HUES48 (cell line): ENCODE results near the gene ACADVL.

ENCODE experiments used
- H3K27ac ChIP-seq: one replicate; pipeline ENCODE4 v1.7.0; 2013; ENCODE audit warnings: low read depth, low read length, inconsistent platforms
- H3K27me3 ChIP-seq: 2 replicates; pipeline ENCODE4 v1.6.1; 2013; ENCODE audit warnings: mild to moderate bottlenecking, low read length; ENCODE audit not compliant: control insufficient read depth, insufficient read depth
- H3K36me3 ChIP-seq: 2 replicates; pipeline ENCODE4 v1.6.1; 2013; ENCODE audit warnings: low read length; ENCODE audit not compliant: control insufficient read depth, insufficient read depth
- H3K4me1 ChIP-seq: 2 replicates; pipeline ENCODE4 v1.6.1; 2013; ENCODE audit warnings: mild to moderate bottlenecking, low read length; ENCODE audit not compliant: control insufficient read depth, insufficient read depth
- H3K4me3 ChIP-seq: 2 replicates; pipeline ENCODE4 v1.5.1; 2013; ENCODE audit warnings: mild to moderate bottlenecking, low read depth, low read length
- H3K9ac ChIP-seq: 2 replicates; pipeline ENCODE4 v1.6.1; 2013; ENCODE audit warnings: mild to moderate bottlenecking, low read depth, low read length, moderate library complexity
- H3K9me3 ChIP-seq: 2 replicates; pipeline ENCODE4 v1.6.1; 2013; ENCODE audit warnings: low read length; ENCODE audit not compliant: control insufficient read depth, insufficient read depth

Gene ACADVL

DNA sequence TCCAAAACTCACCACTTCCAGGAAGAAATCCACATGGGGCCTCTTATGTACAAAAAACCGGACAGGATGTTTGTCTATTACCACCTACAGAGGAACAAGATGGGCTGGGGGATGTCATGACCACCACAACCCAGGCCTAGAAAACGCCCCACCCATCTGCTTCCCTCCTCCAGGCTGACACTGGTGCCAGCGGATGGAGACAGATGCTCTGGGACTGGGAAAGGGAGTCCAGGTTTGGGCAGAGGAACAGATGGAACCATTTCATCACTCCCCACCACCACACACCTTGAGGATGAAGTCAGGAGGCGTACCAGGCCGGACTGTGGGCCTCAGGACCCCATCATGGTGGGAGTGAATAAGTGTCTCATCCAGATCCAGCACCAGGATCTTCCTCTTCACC is 27.0 kb downstream of the ACADVL start:
- Histone ChIP-seq H3K27ac (no peak overlapping the region), H3K36me3 (peaks cover 31% of the 10 kb centered on the region)

GRCh38 chr17:7248796-7249195 is 29.1 kb downstream of the ACADVL start:
- Histone ChIP-seq H3K4me3 (no peak overlapping the region), H3K9ac (no peak overlapping the region), H3K27me3 (no peaks in the 10 kb centered on the region), H3K36me3 (peaks cover 33% of the 10 kb centered on the region), H3K9me3 (no peaks in the 10 kb centered on the region), H3K27ac (no peak overlapping the region), H3K4me1 (peaks cover 15% of the 10 kb centered on the region)

More for the DNA sequence above, 27.0 kb downstream of the ACADVL start:
- Histone ChIP-seq H3K9me3 (no peaks in the 10 kb centered on the region), H3K9ac (no peak overlapping the region), H3K4me1 (peaks cover 12% of the 10 kb centered on the region), H3K4me3 (no peak overlapping the region), H3K27me3 (no peaks in the 10 kb centered on the region)

- H3K27me3 ChIP-seq = no peaks in the 10 kb centered on the region
- H3K36me3 ChIP-seq = peaks cover 32% of the 10 kb centered on the region
- H3K27ac ChIP-seq = no peak overlapping the region
- H3K9ac ChIP-seq = no peak overlapping the region
- H3K4me1 ChIP-seq = peaks cover 15% of the 10 kb centered on the region
- H3K9me3 ChIP-seq = no peaks in the 10 kb centered on the region
- no peak overlapping the region for H3K4me3 ChIP-seq
Measured at GRCh38 chr17:7249214-7249613, 29.5 kb downstream of the ACADVL start.

DNA sequence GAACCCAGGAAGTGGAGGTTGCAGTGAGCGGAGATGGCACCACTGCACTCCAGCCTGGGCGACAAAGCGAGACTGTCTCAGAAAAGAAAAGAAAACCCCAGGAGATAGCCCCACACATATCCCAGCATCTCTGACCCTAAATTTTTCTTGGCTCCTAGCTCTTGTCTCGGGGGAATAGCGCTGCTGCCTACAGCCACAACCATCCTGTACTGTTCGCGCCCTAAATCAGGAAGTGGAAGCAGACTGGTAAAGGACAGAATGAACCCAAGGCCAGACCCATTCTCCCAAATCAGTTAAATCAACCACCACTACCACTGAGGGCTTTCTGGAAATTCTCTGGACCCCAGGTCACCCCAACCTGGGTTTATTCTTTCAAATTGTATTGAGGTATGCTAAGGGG is 30.1 kb downstream of the ACADVL start:
- peak overlapping the region; percentile 83 for H3K4me3 ChIP-seq
- H3K27ac ChIP-seq = no peak overlapping the region

GRCh38 chr17:7250695-7251627 is 31.2 kb downstream of the ACADVL start:
- Histone ChIP-seq H3K27me3 (no peaks in the 10 kb centered on the region), H3K4me3 (peak overlapping the region; percentile 83), H3K4me1 (peaks cover 15% of the 10 kb centered on the region), H3K36me3 (peaks cover 35% of the 10 kb centered on the region), H3K9ac (peak overlapping the region; percentile 58), H3K9me3 (no peaks in the 10 kb centered on the region), H3K27ac (peak overlapping the region; percentile 99)

More for the DNA sequence above, 30.1 kb downstream of the ACADVL start:
- Histone ChIP-seq H3K36me3 (peaks cover 32% of the 10 kb centered on the region), H3K9me3 (no peaks in the 10 kb centered on the region), H3K4me1 (peaks cover 15% of the 10 kb centered on the region), H3K9ac (no peak overlapping the region), H3K27me3 (no peaks in the 10 kb centered on the region)

GRCh38 chr17:7251661-7252175 is 32.0 kb downstream of the ACADVL start, which contains the start of gene CTDNEP1:
Gene CTDNEP1, minus strand, starts transcription at chr17:7251734. Its CDS starts 438 bp downstream, at chr17:7251296.
- peaks cover 35% of the 10 kb centered on the region for H3K36me3 ChIP-seq
- H3K9ac ChIP-seq = peak within 1 kb of the TSS; percentile 89
- H3K27ac ChIP-seq = peak within 1 kb of the TSS; percentile 99
- H3K27me3 ChIP-seq = no peaks in the 10 kb centered on the region
- no peaks in the 10 kb centered on the region for H3K9me3 ChIP-seq
- H3K4me1 ChIP-seq = peaks cover 15% of the 10 kb centered on the region
- H3K4me3 ChIP-seq = peak within 1 kb of the TSS; percentile 83

DNA sequence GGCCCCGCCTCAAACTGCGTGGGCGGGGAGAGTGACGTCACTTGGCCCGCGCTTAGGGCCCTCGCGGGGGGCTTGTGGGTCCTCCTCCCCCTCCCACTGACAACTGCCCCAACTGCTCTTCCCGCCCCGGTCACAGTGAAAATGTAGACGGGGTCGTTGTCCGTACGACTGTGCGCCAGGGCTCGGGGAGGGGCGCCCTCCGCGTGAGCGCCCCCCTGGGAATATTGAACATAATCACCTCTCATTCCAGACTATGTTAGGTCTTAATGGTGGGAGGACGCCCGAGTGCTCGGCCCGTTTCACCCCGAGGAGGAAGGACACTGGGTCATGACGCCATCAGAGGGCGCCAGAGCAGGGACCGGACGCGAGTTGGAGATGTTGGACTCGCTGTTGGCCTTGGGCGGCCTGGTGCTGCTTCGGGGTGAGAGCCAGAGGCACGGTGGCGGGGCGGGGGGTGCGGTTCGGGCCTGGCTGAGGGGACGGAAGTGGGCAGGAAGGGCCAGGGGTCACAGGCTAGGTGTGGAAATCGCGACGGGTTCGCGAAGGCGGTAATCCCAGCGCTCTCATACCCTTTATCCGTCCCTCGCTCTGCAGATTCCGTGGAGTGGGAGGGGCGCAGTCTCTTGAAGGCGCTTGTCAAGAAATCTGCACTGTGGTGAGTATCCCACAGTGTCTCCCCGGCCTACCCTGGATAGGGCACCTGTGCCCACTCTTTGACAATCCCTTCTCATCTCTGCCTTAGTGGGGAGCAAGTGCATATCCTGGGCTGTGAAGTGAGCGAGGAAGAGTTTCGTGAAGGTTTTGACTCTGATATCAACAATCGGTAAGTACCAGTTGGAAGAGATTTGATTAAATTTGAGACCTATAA is 32.7 kb downstream of the ACADVL start, which contains the start of gene ELP5:
Gene ELP5, plus strand, starts transcription at position 40 of the 868 bp plus-strand sequence. Its CDS starts 336 bp downstream, at position 376.
- H3K36me3 ChIP-seq = peaks cover 37% of the 10 kb centered on the region

GRCh38 chr17:7253082-7253481 is 33.3 kb downstream of the ACADVL start:
- Histone ChIP-seq H3K9ac (peak overlapping the region; percentile 89), H3K9me3 (no peaks in the 10 kb centered on the region), H3K4me1 (peaks cover 15% of the 10 kb centered on the region), H3K4me3 (peak overlapping the region; percentile 83), H3K36me3 (peaks cover 39% of the 10 kb centered on the region), H3K27ac (peak overlapping the region; percentile 99), H3K27me3 (no peaks in the 10 kb centered on the region)

More for the DNA sequence above, 32.7 kb downstream of the ACADVL start, which contains the start of gene ELP5:
- H3K9me3 ChIP-seq = no peaks in the 10 kb centered on the region
- peak within 1 kb of the TSS; percentile 83 for H3K4me3 ChIP-seq
- peak within 1 kb of the TSS; percentile 99 for H3K27ac ChIP-seq
- peak within 1 kb of the TSS; percentile 89 for H3K9ac ChIP-seq
- H3K27me3 ChIP-seq = no peaks in the 10 kb centered on the region
- peaks cover 15% of the 10 kb centered on the region for H3K4me1 ChIP-seq

- Histone ChIP-seq H3K27ac (no peak overlapping the region), H3K4me1 (peaks cover 15% of the 10 kb centered on the region), H3K27me3 (no peaks in the 10 kb centered on the region), H3K36me3 (peaks cover 53% of the 10 kb centered on the region), H3K9ac (no peak overlapping the region), H3K4me3 (no peak overlapping the region), H3K9me3 (no peaks in the 10 kb centered on the region)
Measured at GRCh38 chr17:7254511-7254910, 34.8 kb downstream of the ACADVL start.

DNA sequence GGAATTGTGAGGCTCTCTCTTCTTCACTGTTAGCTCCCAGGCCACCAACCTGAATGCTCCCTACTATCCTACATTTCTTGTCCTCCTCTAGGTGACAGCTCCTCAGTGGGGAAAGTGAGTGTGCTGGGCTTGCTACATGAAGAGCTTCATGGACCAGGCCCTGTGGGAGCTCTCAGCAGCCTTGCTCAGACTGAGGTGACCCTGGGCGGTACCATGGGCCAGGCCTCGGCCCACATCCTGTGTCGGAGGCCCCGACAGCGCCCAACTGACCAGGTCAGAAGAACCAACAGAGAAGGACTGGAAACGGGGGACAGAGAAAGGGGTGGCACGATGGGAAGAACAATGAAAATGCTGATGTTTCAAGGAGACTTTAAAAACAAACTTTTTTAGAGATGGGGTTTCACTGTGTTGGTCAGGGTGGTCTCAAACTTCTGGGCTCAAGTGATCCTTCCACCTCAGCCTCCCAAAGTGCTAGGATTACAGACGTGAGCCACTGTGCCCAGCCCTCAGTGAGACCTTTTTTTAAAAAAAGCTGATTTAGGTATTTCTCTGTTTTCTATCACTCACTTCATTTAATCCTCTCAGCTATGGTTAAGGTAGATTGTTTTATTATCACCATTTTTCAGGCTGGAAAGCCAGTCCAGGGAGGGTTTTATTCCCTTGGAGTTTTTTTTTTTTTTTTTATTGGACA is 37.2 kb downstream of the ACADVL start:
- Histone ChIP-seq H3K4me1 (peaks cover 5% of the 10 kb centered on the region), H3K4me3 (no peak overlapping the region), H3K36me3 (peaks cover 58% of the 10 kb centered on the region), H3K27me3 (no peaks in the 10 kb centered on the region), H3K9me3 (no peaks in the 10 kb centered on the region), H3K9ac (no peak overlapping the region), H3K27ac (no peak overlapping the region)
